ENCODE data around the gene ATAT1. TPM values are rescaled to one million over a fixed set of nuclear protein-coding genes. Genes with fewer than 3 reads are reported as not detected.

ATAT1 gene
- total RNA-seq, 1 experiment from 2014 or later = 6.1 TPM

DNA sequence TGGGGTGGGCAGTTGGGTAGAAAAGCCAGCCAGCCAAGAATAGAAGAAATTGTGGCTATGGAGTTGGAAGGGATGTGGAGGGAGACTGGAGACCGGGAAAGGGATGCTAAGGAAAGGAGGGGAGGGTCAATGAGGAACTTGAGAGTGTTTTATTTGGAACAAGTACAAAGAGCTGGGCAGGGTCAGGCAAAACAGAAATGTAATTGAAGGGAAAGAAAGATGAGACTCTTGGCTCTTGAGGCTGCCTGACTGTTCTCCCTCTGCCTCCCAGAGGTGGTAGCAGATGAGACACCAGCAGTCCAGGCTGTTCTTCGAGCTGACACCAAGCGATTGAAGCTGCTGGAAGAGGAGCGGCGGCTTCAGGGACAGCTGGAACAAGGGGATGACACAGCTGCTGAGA is 42.8 kb upstream of the ATAT1 start:
- no peaks in the 10 kb centered on the region for H3K27me3 ChIP-seq (ENCODE audit: low read length)
- no peak overlapping the region for H3K4me3 ChIP-seq (ENCODE audit: low read length)
- no peaks in the 10 kb centered on the region for H4K20me1 ChIP-seq (ENCODE audit: low read length)
- H3K79me2 ChIP-seq (ENCODE audit: low read length) = no peaks in the 10 kb centered on the region
- no peak overlapping the region for H3K27ac ChIP-seq (ENCODE audit: low read length)
- DNase-seq (no peak), ATAC-seq (peak; percentile 20; the same call in 1 of the 2 replicates)
- H3K9me3 ChIP-seq (ENCODE audit: low read length) = no peaks in the 10 kb centered on the region
- H3F3A ChIP-seq (ENCODE audit: low read length, unreplicated experiment) = no peaks in the 10 kb centered on the region
- no peak overlapping the region for H2AFZ ChIP-seq (ENCODE audit: low read length)
- TF ChIP-seq EZH2 (IDR thresholded peaks at IDR 0.05; ENCODE audit: low read length, unreplicated experiment) (no peak), EZH2phosphoT487 (IDR thresholded peaks at IDR 0.05; ENCODE audit: borderline replicate concordance, low read length) (no peak)
- TF ChIP-seq, protein P1, sequence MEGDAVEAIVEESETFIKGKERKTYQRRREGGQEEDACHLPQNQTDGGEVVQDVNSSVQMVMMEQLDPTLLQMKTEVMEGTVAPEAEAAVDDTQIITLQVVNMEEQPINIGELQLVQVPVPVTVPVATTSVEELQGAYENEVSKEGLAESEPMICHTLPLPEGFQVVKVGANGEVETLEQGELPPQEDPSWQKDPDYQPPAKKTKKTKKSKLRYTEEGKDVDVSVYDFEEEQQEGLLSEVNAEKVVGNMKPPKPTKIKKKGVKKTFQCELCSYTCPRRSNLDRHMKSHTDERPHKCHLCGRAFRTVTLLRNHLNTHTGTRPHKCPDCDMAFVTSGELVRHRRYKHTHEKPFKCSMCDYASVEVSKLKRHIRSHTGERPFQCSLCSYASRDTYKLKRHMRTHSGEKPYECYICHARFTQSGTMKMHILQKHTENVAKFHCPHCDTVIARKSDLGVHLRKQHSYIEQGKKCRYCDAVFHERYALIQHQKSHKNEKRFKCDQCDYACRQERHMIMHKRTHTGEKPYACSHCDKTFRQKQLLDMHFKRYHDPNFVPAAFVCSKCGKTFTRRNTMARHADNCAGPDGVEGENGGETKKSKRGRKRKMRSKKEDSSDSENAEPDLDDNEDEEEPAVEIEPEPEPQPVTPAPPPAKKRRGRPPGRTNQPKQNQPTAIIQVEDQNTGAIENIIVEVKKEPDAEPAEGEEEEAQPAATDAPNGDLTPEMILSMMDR (conservative IDR thresholded peaks at IDR 0.05; ENCODE audit: low read depth, low read length) = no peak
- intact Hi-C loops (cut with micrococcal nuclease) = no loop called here
- POLR2A ChIA-PET (ENCODE audit: unreplicated experiment) = no interaction called here
- H3K9me2 ChIP-seq (replicated peaks; ENCODE audit: low read length) = no peaks in the 10 kb centered on the region
- H3K9ac ChIP-seq (ENCODE audit: low read length) = no peak overlapping the region
- no peak overlapping the region for H3K4me2 ChIP-seq (ENCODE audit: low read length)
- H3K36me3 ChIP-seq (ENCODE audit: low read depth, low read length) = peaks cover 61% of the 10 kb centered on the region
- no TSS peak for BruUV-seq (replicated peaks)
- CTCF ChIA-PET = no interaction called here
- H3K4me1 ChIP-seq (ENCODE audit: insufficient read depth, low read length) = no peaks in the 10 kb centered on the region

DNA sequence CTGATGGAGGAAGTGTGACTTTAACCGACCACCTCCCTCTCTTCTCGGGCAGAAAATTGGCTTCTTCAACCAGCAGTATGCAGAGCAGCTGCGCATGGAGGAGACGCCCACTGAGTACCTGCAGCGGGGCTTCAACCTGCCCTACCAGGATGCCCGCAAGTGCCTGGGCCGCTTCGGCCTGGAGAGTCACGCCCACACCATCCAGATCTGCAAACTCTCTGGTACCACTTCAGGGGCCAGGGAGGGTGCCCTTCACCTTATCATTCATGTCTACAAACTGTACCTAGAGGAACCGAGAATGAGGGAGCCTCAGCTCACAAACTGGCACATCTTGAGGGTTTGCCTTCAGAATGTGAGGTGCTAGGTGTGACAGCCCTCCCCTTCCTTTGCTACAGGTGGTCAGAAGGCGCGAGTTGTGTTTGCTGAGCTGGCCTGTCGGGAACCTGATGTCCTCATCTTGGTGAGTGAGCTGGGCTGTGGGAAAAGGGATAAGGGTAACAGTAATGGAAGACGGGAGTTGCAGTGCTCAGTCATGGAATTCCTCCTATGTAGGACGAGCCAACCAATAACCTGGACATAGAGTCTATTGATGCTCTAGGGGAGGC is 36.8 kb upstream of the ATAT1 start:
- ATAC-seq (no peak), DNase-seq (no peak)
- ChIA-PET POLR2A (ENCODE audit: unreplicated experiment) (no interaction called here), CTCF (no interaction called here)
- peaks cover 7% of the 10 kb centered on the region; the same call in 1 of the 2 replicates for H4K20me1 ChIP-seq (ENCODE audit: low read length)
- H3K4me2 ChIP-seq (ENCODE audit: low read length) = no peak overlapping the region
- H3K79me2 ChIP-seq (ENCODE audit: low read length) = peaks cover 13% of the 10 kb centered on the region
- H3K9ac ChIP-seq (ENCODE audit: low read length) = no peak overlapping the region
- BruUV-seq (replicated peaks) = no TSS peak
- no peaks in the 10 kb centered on the region for H3K27me3 ChIP-seq (ENCODE audit: low read length)
- peaks cover 59% of the 10 kb centered on the region for H3K36me3 ChIP-seq (ENCODE audit: low read depth, low read length)
- H2AFZ ChIP-seq (ENCODE audit: low read length) = no peak overlapping the region
- H3F3A ChIP-seq (ENCODE audit: low read length, unreplicated experiment) = peaks cover 6% of the 10 kb centered on the region
- TF ChIP-seq EZH2phosphoT487 (IDR thresholded peaks at IDR 0.05; ENCODE audit: borderline replicate concordance, low read length) (no peak), EZH2 (IDR thresholded peaks at IDR 0.05; ENCODE audit: low read length, unreplicated experiment) (no peak)
- TF ChIP-seq, protein P1 (conservative IDR thresholded peaks at IDR 0.05; ENCODE audit: low read depth, low read length) = no peak
- H3K4me3 ChIP-seq (ENCODE audit: low read length) = no peak overlapping the region
- peaks cover 28% of the 10 kb centered on the region for H3K4me1 ChIP-seq (ENCODE audit: insufficient read depth, low read length)
- intact Hi-C loops (cut with micrococcal nuclease) = no loop called here
- no peaks in the 10 kb centered on the region for H3K9me3 ChIP-seq (ENCODE audit: low read length)
- H3K9me2 ChIP-seq (replicated peaks; ENCODE audit: low read length) = no peaks in the 10 kb centered on the region
- H3K27ac ChIP-seq (ENCODE audit: low read length) = no peak overlapping the region

DNA sequence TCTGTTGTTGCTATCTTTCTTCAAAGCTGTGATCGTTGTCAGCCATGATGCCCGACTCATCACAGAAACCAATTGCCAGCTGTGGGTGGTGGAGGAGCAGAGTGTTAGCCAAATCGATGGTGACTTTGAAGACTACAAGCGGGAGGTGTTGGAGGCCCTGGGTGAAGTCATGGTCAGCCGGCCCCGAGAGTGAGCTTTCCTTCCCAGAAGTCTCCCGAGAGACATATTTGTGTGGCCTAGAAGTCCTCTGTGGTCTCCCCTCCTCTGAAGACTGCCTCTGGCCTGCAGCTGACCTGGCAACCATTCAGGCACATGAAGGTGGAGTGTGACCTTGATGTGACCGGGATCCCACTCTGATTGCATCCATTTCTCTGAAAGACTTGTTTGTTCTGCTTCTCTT is 36.2 kb upstream of the ATAT1 start:
- POLR2A ChIA-PET (ENCODE audit: unreplicated experiment) = no interaction called here
- peaks cover 56% of the 10 kb centered on the region for H3K36me3 ChIP-seq (ENCODE audit: low read depth, low read length)
- peak overlapping the region; percentile 21 for H3K4me2 ChIP-seq (ENCODE audit: low read length)
- no TSS peak for BruUV-seq (replicated peaks)
- H3K27ac ChIP-seq (ENCODE audit: low read length) = peak overlapping the region; percentile 71
- H3K9me2 ChIP-seq (replicated peaks; ENCODE audit: low read length) = no peaks in the 10 kb centered on the region
- no peak overlapping the region for H3K9ac ChIP-seq (ENCODE audit: low read length)
- H2AFZ ChIP-seq (ENCODE audit: low read length) = no peak overlapping the region
- peaks cover 28% of the 10 kb centered on the region for H3K4me1 ChIP-seq (ENCODE audit: insufficient read depth, low read length)
- TF ChIP-seq EZH2phosphoT487 (IDR thresholded peaks at IDR 0.05; ENCODE audit: borderline replicate concordance, low read length) (no peak), EZH2 (IDR thresholded peaks at IDR 0.05; ENCODE audit: low read length, unreplicated experiment) (no peak)
- TF ChIP-seq, protein P1 (conservative IDR thresholded peaks at IDR 0.05; ENCODE audit: low read depth, low read length) = no peak
- CTCF ChIA-PET = interaction anchor here (0.8 kb wide), 1 partner anchor 109 kb away, joined by 3 read pairs; no protein-coding TSS in a partner anchor
- peaks cover 13% of the 10 kb centered on the region for H3K79me2 ChIP-seq (ENCODE audit: low read length)
- H4K20me1 ChIP-seq (ENCODE audit: low read length) = peaks cover 7% of the 10 kb centered on the region; the same call in 1 of the 2 replicates
- H3K4me3 ChIP-seq (ENCODE audit: low read length) = no peak overlapping the region
- ATAC-seq (no peak), DNase-seq (no peak)
- no peaks in the 10 kb centered on the region for H3K9me3 ChIP-seq (ENCODE audit: low read length)
- peaks cover 6% of the 10 kb centered on the region for H3F3A ChIP-seq (ENCODE audit: low read length, unreplicated experiment)
- H3K27me3 ChIP-seq (ENCODE audit: low read length) = no peaks in the 10 kb centered on the region
- intact Hi-C loops (cut with micrococcal nuclease) = no loop called here
